ENCODE measurements around the gene BAG5. TPM values are rescaled to one million over a fixed set of nuclear protein-coding genes. Genes with fewer than 3 reads are reported as not detected.
A peak's percentile ranks its signal among the peaks of the same experiment; 100 is the strongest.

The BAG5 gene
- total RNA-seq, 4 donors from 2014 or later: 13.8 to 43.6 (median 33.1) TPM

GRCh38 chr14:103545915-103546651, 16.4 kb downstream of the BAG5 start:
- no peaks in the 10 kb centered on the region for H3K36me3 ChIP-seq
- no peak overlapping the region for H3K27ac ChIP-seq
- no peak overlapping the region for H3K4me3 ChIP-seq
- no peaks in the 10 kb centered on the region for H3K9me3 ChIP-seq
- H3K4me1 ChIP-seq: peaks cover 13 to 40% of the 10 kb centered on the region in 2 donors
- no peak for DNase-seq
- no peak for TF ChIP-seq CTCF (IDR thresholded peaks at IDR 0.05)
- no peak for TF ChIP-seq POLR2A (IDR thresholded peaks at IDR 0.05)
- intact Hi-C loops (cut with DNase I; ENCODE audit: low total_unique reads): loop anchor here (2.0 to 5.0 kb wide), 2 partner anchors 25 to 44 kb away; no protein-coding TSS in a partner anchor
- H3K27me3 ChIP-seq: no peaks in the 10 kb centered on the region

- Histone ChIP-seq H3K4me3 (no peak overlapping the region), H3K9me3 (no peaks in the 10 kb centered on the region), H3K36me3 (no peaks in the 10 kb centered on the region), H3K27me3 (no peaks in the 10 kb centered on the region), H3K4me1 (peaks cover 13 to 47% of the 10 kb centered on the region in 2 donors), H3K27ac (peak overlapping the region in 1 of 2 donors; percentile 90)
- DNase-seq: no peak
- TF ChIP-seq POLR2A (IDR thresholded peaks at IDR 0.05) (no peak), CTCF (IDR thresholded peaks at IDR 0.05) (no peak)
- intact Hi-C loops (cut with DNase I; ENCODE audit: low total_unique reads): loop anchor here (2.0 to 5.0 kb wide), 2 partner anchors 25 to 43 kb away; no protein-coding TSS in a partner anchor
Observed at GRCh38 chr14:103545219-103545914, 17.1 kb downstream of the BAG5 start.

- TF ChIP-seq CTCF (IDR thresholded peaks at IDR 0.05) (no peak), POLR2A (IDR thresholded peaks at IDR 0.05) (no peak)
- DNase-seq: peak in 1 of 2 donors; percentile 82
- Histone ChIP-seq H3K36me3 (no peaks in the 10 kb centered on the region), H3K27me3 (no peaks in the 10 kb centered on the region), H3K9me3 (no peaks in the 10 kb centered on the region), H3K4me1 (peaks cover 13 to 48% of the 10 kb centered on the region in 2 donors), H3K4me3 (no peak overlapping the region), H3K27ac (peak overlapping the region; percentile 47 to 90)
- intact Hi-C loops (cut with DNase I; ENCODE audit: low total_unique reads): loop anchor here (2.0 to 5.0 kb wide), 2 partner anchors 24 to 42 kb away; no protein-coding TSS in a partner anchor
Observed at GRCh38 chr14:103544388-103545218, 17.9 kb downstream of the BAG5 start.

- H3K27me3 ChIP-seq: no peaks in the 10 kb centered on the region
- H3K27ac ChIP-seq: peak overlapping the region; percentile 66 to 90
- TF ChIP-seq CTCF (IDR thresholded peaks at IDR 0.05): no peak
- TF ChIP-seq POLR2A (IDR thresholded peaks at IDR 0.05): no peak
- intact Hi-C loops (cut with DNase I; ENCODE audit: low total_unique reads): loop anchor here (2.0 kb wide), 1 partner anchor 23 kb away; no protein-coding TSS in a partner anchor
- H3K4me3 ChIP-seq: no peak overlapping the region
- H3K4me1 ChIP-seq: peaks cover 13 to 53% of the 10 kb centered on the region in 2 donors
- peak in 1 of 2 donors; percentile 45 for DNase-seq
- H3K9me3 ChIP-seq: no peaks in the 10 kb centered on the region
- H3K36me3 ChIP-seq: no peaks in the 10 kb centered on the region
Observed at GRCh38 chr14:103543721-103544387, 18.6 kb downstream of the BAG5 start.

All from uterus (tissue), 4 donors.